SU-DHL-6 (cell line): ENCODE results near the gene SAE1.

Source experiments
- H2AFZ ChIP-seq: fragments of 200-600 bp; sonication (generic); 2 replicates; pipeline ENCODE4 v1.6.1; 2014; ENCODE audit warnings: low read depth, mild to moderate bottlenecking, moderate library complexity, mixed read lengths, antibody characterized with exemption, low read length; ENCODE audit not compliant: severe bottlenecking
- H3F3A ChIP-seq: fragments of 200-600 bp; shearing (Covaris generic); 2 replicates; pipeline ENCODE4 v1.6.0; 2016; ENCODE audit warnings: antibody characterized with exemption, mild to moderate bottlenecking; ENCODE audit not compliant: insufficient read depth
- H3K27ac ChIP-seq: fragments of 200-600 bp; sonication (generic); 2 replicates; pipeline ENCODE4 v1.5.1; 2016; ENCODE audit warnings: low read depth, mild to moderate bottlenecking, low read length, moderate library complexity, mixed read lengths
- H3K27me3 ChIP-seq: fragments of 200-600 bp; sonication (generic), shearing (Covaris generic); 2 replicates; pipeline ENCODE4 v1.6.0; 2014; ENCODE audit warnings: mild to moderate bottlenecking, low read length
- H3K36me3 ChIP-seq: fragments of 200-600 bp; sonication (generic); 2 replicates; pipeline ENCODE4 v1.6.1; 2014; ENCODE audit warnings: mild to moderate bottlenecking, low read length, mixed read lengths
- H3K4me2 ChIP-seq: fragments of 300-600, 200-600 bp; shearing (Covaris generic), sonication (generic); 2 replicates; pipeline ENCODE4 v1.6.0; 2014; ENCODE audit warnings: low read length, low read depth, mild to moderate bottlenecking; ENCODE audit not compliant: poor library complexity, severe bottlenecking
- H3K4me3 ChIP-seq: fragments of 200-600 bp; sonication (generic); 2 replicates; pipeline ENCODE4 v1.5.1; 2014; ENCODE audit warnings: antibody characterized with exemption, low read length, mild to moderate bottlenecking, mixed read lengths; ENCODE audit not compliant: insufficient read depth, poor library complexity, severe bottlenecking
- H3K79me2 ChIP-seq: fragments of 200-600 bp; sonication (generic); 2 replicates; pipeline ENCODE4 v1.6.1; 2014; ENCODE audit warnings: mild to moderate bottlenecking, low read length, moderate library complexity; ENCODE audit not compliant: insufficient read depth
- H3K9ac ChIP-seq: fragments of 200-600 bp; sonication (generic); 2 replicates; pipeline ENCODE4 v1.7.0; 2014; ENCODE audit warnings: mild to moderate bottlenecking, low read length
- H3K9me2 ChIP-seq: fragments of 200-600 bp; sonication (generic); replicated peaks from 2 replicates; pipeline ENCODE4 v1.6.1; 2014; ENCODE audit warnings: low read length; ENCODE audit not compliant: insufficient read depth
- H3K9me3 ChIP-seq: fragments of 200-600 bp; sonication (generic); 2 replicates; pipeline ENCODE4 v1.6.1; 2014; ENCODE audit warnings: low read length, mixed read lengths; ENCODE audit not compliant: insufficient read depth
- H4K20me1 ChIP-seq: fragments of 200-600 bp; sonication (generic); 2 replicates; pipeline ENCODE4 v1.6.1; 2014; ENCODE audit warnings: low read depth, mild to moderate bottlenecking, antibody characterized with exemption, low read length, moderate library complexity, mixed read lengths
- EZH2phosphoT487 ChIP-seq: fragments of 200-600 bp; sonication (generic), shearing (Covaris generic); conservative IDR thresholded peaks from 2 replicates; pipeline ENCODE4 v1.6.1; 2018; ENCODE audit warnings: mild to moderate bottlenecking, antibody characterized with exemption, low read length, moderate library complexity, mixed read lengths
- TF ChIP-seq, protein P1 (sequence below): fragments of 200-600 bp; sonication (generic); IDR thresholded peaks from one replicate; pipeline ENCODE4 v1.5.1; 2017; ENCODE audit warnings: antibody characterized with exemption, mild to moderate bottlenecking, low read length, moderate library complexity; ENCODE audit not compliant: insufficient read depth, poor library complexity, severe bottlenecking

The SAE1 gene

DNA sequence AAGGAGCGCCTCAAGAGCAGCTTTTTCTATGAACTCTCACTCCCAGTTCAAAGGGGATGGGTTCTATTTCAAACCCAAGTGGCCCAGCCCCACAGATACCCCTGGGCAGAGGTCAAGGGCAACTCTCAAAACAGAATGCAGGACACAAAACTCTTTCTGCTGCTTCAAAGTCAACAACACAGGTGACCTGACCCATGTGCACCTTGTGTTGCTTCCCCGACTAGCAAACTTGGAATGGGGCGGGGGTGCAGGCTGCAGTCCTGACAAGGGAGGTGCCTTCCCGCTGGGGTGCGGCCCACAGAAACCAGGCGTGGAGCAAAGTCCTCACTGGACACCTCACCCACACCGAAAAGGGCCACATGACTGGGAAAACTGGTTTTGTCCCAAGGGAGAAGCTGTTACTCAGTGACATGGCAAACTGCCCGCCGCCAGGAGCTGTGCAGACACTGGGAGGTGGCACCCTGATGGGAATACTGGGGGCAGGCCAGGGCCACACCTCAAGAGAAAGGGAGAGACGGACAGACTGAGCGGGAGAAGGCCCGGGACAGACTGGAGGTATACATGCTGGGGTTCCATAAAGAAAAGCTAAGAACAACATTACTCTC lies 34.4 kb upstream of the SAE1 start:
- no peak for TF ChIP-seq EZH2phosphoT487
- TF ChIP-seq, protein P1, sequence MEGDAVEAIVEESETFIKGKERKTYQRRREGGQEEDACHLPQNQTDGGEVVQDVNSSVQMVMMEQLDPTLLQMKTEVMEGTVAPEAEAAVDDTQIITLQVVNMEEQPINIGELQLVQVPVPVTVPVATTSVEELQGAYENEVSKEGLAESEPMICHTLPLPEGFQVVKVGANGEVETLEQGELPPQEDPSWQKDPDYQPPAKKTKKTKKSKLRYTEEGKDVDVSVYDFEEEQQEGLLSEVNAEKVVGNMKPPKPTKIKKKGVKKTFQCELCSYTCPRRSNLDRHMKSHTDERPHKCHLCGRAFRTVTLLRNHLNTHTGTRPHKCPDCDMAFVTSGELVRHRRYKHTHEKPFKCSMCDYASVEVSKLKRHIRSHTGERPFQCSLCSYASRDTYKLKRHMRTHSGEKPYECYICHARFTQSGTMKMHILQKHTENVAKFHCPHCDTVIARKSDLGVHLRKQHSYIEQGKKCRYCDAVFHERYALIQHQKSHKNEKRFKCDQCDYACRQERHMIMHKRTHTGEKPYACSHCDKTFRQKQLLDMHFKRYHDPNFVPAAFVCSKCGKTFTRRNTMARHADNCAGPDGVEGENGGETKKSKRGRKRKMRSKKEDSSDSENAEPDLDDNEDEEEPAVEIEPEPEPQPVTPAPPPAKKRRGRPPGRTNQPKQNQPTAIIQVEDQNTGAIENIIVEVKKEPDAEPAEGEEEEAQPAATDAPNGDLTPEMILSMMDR, result no peak
- H3K4me3 ChIP-seq, result no peak overlapping the region
- no peaks in the 10 kb centered on the region for H3F3A ChIP-seq
- peaks cover 7% of the 10 kb centered on the region; the same call in 1 of the 2 replicates for H4K20me1 ChIP-seq
- H3K9me2 ChIP-seq, result no peaks in the 10 kb centered on the region
- no peak overlapping the region for H2AFZ ChIP-seq
- no peaks in the 10 kb centered on the region for H3K36me3 ChIP-seq
- no peaks in the 10 kb centered on the region for H3K27me3 ChIP-seq
- H3K9ac ChIP-seq, result no peak overlapping the region
- no peak overlapping the region for H3K4me2 ChIP-seq
- no peaks in the 10 kb centered on the region for H3K9me3 ChIP-seq
- no peak overlapping the region for H3K27ac ChIP-seq
- peaks cover 80% of the 10 kb centered on the region for H3K79me2 ChIP-seq

DNA sequence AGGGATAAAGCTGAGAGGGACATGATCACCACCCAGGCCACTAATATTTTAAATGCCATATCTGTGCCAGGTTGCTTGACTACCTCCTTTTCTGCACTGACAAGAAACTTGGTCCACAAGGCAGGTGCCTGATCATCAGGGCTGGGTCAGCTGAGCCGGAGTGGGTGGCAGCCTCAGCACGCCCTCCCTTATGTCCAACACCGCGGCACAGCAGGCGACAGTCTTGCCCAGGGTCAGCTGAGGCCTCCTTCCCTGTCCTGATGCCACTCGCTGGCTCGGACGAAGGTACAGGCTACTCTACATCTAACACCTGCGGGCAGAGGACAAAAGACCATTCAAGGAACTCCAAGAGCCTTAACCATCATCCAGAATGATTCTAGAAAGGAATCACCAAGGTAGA lies 33.9 kb upstream of the SAE1 start:
- H3K4me3 ChIP-seq, result no peak overlapping the region
- no peak overlapping the region for H3K9ac ChIP-seq
- H3K9me3 ChIP-seq, result no peaks in the 10 kb centered on the region
- peaks cover 85% of the 10 kb centered on the region for H3K79me2 ChIP-seq
- no peaks in the 10 kb centered on the region for H3K9me2 ChIP-seq
- no peak for TF ChIP-seq EZH2phosphoT487
- TF ChIP-seq, protein P1, result no peak
- H2AFZ ChIP-seq, result no peak overlapping the region
- no peaks in the 10 kb centered on the region for H3K36me3 ChIP-seq
- no peak overlapping the region for H3K4me2 ChIP-seq
- peaks cover 7% of the 10 kb centered on the region; the same call in 1 of the 2 replicates for H4K20me1 ChIP-seq
- no peak overlapping the region for H3K27ac ChIP-seq
- H3K27me3 ChIP-seq, result no peaks in the 10 kb centered on the region
- no peaks in the 10 kb centered on the region for H3F3A ChIP-seq

GRCh38 chr19:47097396-47098201 lies 33.0 kb upstream of the SAE1 start:
- H3K36me3 ChIP-seq, result no peaks in the 10 kb centered on the region
- no peaks in the 10 kb centered on the region for H3F3A ChIP-seq
- H3K4me2 ChIP-seq, result no peak overlapping the region
- TF ChIP-seq, protein P1, result no peak
- no peak for TF ChIP-seq EZH2phosphoT487
- no peak overlapping the region for H3K9ac ChIP-seq
- H3K9me2 ChIP-seq, result no peaks in the 10 kb centered on the region
- H3K79me2 ChIP-seq, result peaks cover 94% of the 10 kb centered on the region
- H3K9me3 ChIP-seq, result no peaks in the 10 kb centered on the region
- peaks cover 10% of the 10 kb centered on the region; the same call in 1 of the 2 replicates for H4K20me1 ChIP-seq
- H3K27ac ChIP-seq, result no peak overlapping the region
- no peaks in the 10 kb centered on the region for H3K27me3 ChIP-seq
- no peak overlapping the region for H3K4me3 ChIP-seq
- no peak overlapping the region for H2AFZ ChIP-seq
